ENCODE results near the gene GSTO1. TPM values are rescaled to one million over a fixed set of nuclear protein-coding genes. Genes with fewer than 3 reads are reported as not detected.

Gene GSTO1
- total RNA-seq, 1 experiment from 2014 or later = 189 TPM

DNA sequence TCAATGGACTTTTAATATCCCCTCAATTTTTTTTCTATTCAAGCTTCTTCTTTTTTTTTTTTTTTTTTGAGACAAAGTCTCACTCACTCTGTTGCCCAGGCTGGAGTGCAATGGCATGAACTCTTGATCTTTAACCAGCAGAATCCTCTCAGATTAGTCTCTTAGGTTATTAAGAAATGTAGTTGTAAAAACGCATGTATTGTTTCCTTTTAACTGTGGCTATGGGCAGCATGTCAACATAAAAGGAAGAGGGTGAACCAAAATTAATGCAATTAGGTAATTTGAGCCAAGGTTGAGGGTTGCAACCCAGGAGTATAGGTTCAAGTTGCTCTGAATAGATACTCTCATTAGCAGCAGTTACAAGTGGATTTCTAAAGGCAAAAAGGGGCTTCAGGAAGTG lies 4.3 kb upstream of the GSTO1 start:
- DNase-seq (ENCODE audit: low read depth) = no peak

DNA sequence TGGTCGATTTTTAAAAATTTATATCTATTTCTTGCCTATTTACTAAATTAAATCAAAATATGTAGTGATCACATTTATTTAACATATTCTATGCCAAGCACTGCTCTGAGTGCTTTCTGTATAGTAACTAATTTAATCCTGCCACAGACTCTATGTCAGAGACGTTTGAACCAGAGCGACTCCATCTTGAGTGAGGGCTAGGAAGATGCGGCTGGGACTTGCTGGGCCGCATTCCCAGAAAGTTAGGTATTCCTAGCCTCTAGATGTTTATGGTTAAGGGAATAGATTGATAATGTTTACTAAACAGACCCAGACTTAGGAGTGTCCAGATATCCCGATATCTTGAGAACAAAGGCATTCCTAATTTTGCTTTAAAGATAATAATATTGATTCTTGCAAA lies 3.2 kb upstream of the GSTO1 start:
- DNase-seq (ENCODE audit: low read depth) = no peak

DNA sequence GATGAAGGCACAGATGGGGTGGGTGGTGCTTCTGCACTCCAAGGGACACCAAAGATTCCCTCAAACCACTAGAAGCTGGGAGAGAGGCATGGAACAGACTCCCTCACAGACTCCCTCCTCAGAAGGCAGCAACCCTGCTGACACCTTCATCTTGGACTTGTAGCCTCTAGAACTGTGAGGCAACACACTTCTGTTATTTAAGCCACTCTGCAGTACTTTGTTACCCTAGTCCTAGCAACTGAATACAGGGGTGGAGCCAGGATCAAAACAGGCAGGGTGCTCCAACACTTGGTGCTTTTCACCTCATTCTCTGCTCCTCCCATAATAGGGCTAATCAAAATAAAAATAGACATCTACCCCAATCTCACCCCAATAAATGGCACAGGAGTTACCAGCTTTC lies 2.3 kb upstream of the GSTO1 start:
- no peak for DNase-seq (ENCODE audit: low read depth)

GRCh38 chr10:104253106-104253505 lies 1.6 kb upstream of the GSTO1 start:
- DNase-seq (ENCODE audit: low read depth) = no peak

DNA sequence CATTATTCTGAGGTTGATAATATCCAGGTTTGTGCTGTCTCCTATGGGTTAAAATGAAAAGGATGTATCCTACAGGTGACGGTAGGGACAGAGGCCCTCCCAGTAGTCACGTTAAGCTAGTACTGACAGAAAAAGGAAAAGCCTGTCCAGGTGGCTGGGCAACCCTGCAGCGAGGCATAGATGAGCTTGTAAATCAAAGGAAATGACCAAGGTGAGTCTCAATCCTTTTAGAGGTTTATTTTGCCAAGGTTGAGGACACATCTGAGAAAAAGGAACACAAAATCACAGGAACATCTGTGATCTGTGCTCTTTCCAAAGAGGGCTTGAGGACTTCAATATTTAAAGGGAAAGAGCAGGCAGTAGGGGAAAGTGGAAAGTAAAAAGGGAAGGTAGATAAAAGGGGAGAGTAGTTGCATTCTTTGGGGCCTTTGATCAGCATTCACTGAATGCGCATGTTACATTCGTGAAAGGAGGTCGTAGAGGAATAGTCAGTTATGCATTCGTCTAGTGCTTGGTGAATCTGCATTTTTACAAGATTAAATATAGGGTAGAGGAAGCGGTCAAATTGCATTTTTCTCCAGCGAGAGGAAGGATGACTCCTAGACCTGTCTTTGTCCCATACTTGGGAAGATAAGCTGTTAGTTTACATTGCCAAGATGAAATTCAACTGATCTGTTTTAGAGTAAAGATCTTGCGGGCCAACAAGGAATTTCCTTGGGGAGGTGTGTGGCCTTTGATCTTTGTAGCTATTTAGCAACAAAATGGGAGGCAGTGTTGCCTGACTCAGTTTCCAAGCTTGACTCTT lies 884 bp upstream of the GSTO1 start:
- no peak for DNase-seq (ENCODE audit: low read depth)

DNA sequence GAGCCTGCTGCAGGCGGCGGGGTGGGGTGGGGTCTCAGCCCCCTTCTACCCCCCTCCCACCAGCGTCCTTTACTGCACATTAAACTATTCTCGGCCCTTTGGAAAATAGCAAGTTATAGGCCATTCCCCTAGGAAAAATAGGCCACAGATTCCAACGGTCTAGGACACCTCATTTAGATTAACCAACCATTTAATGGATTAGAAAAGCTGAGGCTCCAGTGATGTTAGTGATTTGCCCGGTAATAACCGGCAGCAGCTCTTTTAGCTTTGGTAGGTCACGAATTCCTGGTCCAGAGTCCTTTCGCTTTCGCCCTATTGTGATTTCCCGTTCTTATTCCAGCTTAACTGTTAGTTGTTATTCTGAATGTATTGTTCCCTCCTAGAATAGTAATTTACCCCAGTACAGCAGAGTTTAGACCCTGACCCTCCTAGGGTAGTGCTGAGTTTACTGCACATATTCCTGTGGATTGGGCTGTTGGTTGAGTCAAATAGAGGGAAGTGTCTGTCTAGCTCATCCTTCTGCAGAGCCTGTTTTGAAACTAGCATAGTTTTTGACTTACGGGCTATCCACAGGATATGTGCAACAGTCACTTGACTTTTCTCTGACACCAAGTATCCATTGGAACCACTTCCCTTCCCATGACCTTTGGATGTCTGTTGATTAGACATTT lies 754 bp downstream of the GSTO1 start:
- peak; percentile 53 for DNase-seq (ENCODE audit: low read depth)

- DNase-seq (ENCODE audit: low read depth) = no peak
Observed at GRCh38 chr10:104256335-104256961, 1.8 kb downstream of the GSTO1 start.

GRCh38 chr10:104257235-104257634 lies 2.5 kb downstream of the GSTO1 start:
- no peak for DNase-seq (ENCODE audit: low read depth)

DNA sequence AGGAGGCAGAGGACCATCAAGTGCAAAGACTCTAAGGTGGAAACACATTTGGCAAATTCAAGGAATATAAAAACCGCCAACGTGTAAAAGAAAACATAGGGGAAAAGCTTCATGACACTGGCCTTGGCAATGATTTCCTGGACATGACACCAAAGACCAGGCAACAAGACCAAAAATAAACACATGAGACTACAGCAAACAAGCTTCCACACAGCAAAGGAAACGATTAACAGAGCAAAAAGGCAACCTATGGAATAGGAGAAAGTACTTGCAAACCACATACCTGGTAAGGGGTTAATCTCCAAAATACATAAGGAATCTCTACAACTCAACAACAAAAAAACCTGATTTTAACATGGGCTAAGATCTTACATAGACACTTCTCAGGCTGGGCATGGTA lies 3.5 kb downstream of the GSTO1 start:
- no peak for DNase-seq (ENCODE audit: low read depth)

- no peak for DNase-seq (ENCODE audit: low read depth)
Observed at GRCh38 chr10:104259456-104259855, 4.8 kb downstream of the GSTO1 start.

DNA sequence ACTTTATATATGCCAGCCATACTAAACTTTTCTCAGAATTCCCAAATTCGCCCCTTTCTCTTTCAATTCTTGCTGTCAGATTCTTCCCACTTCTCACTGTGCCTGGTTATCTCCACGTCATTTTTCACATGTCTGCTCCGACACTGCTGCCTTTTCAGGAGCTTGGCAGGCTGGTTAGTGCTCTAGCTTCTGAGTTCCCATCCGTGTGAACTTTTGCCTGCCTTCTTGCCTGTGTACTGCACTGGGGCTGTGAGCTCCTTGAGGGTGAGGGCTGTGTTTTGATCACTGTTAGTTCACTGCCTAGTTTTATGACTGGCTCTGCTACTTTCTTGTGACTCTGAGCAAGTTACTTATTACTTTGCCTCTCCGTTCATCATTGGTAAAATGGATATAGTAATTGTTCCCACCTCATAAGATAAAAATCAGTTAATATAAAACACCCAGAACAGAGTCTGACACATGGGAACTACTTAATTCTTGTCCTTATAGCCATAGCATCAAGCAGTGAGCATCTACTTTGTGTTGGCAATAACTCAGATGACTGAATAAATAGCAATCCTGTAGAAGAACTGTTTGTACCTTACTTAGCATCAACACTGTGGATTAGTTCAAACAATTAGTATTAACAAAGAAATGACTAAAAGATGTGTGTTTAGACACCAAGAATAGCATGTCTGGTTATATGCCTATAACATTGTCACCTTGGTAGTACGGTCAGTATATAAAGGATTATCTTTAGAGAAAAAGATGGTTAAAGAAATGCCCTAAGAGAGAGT lies 5.5 kb downstream of the GSTO1 start:
- no peak for DNase-seq (ENCODE audit: low read depth)

DNA sequence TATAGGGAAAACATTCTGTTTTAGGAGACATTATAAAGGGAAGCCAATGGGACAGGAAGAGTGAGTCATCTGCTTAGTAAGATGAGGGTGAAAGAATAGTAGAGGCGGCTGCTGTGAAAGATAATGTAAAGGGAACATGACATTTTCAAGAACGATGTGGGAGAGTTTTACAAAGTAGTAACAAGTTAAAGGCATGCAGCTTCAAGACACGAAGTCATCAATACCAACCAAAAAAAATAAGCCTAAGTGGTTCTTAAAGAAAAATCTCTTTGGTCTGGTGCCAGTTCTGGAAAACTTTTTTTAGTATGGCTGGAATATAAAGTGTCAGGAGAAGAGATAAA lies 6.1 kb downstream of the GSTO1 start:
- peak; percentile 52 for DNase-seq (ENCODE audit: low read depth)

DNA sequence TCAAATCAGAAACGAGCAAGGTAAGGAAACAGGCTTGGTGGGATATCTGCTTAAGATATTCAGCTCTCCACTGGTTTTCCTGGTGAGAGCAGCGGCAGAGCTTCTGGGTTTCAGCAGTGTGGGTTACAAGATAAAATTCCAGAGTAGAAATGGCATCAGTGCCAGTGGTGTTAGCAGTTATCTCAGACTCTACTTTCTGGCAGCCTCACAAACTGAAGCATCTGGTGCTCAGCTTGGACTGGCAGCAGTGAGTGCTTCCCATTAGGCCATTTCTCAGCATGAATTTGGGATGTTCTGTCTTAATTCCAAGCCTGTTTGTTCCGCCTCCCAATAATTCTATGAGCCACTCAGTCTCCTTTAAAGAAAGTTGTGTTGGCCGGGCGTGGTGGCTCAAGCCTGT lies 7.4 kb downstream of the GSTO1 start:
- no peak for DNase-seq (ENCODE audit: low read depth)

GRCh38 chr10:104264783-104265182 lies 10.1 kb downstream of the GSTO1 start:
- DNase-seq (ENCODE audit: low read depth) = no peak

DNA sequence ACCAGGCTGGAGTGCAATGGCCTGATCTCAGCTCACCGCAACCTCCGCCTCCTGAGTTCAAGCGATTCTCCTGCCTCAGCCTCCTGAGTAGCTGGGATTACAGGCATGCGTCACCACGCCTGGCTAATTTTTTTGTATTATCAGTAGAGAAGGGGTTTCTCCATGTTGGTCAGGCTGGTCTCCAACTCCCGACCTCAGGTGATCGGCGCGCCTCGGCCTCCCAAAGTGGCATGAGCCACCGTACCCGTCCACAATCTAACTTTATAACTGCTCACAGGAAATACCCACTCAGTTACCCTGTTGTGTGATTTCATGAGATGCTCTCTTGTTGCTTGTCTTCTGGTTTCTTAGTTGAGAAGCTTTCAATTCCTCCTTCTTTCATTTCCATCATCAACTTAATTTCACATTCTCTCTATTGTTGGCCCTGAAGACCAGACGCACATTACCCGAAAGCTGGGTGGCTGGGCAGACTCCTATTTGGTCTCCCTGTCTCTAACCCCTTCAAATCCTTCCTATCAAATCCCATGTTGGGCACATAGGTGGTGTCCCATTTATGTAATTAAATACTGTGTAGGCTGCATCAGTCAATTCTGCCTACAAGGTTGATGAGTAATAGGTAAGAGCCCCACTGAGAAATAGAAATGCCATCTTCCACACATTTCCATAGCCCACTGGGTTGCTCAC lies 13.2 kb downstream of the GSTO1 start:
- DNase-seq (ENCODE audit: low read depth) = no peak

GRCh38 chr10:104268405-104268712 lies 13.7 kb downstream of the GSTO1 start:
- DNase-seq (ENCODE audit: low read depth) = no peak

- DNase-seq (ENCODE audit: low read depth) = no peak
Observed at GRCh38 chr10:104268713-104269645, 14.3 kb downstream of the GSTO1 start, which contains the start of gene GSTO2. Gene GSTO2, plus strand, starts transcription at chr10:104269184. Its CDS starts 5,732 bp downstream, at chr10:104274916.

- DNase-seq (ENCODE audit: low read depth) = no peak
Observed at GRCh38 chr10:104273286-104273685, 18.6 kb downstream of the GSTO1 start.

GRCh38 chr10:104273899-104274575 lies 19.3 kb downstream of the GSTO1 start:
- DNase-seq (ENCODE audit: low read depth) = no peak
